ENCODE measurements around the gene ARHGEF12.

DNA sequence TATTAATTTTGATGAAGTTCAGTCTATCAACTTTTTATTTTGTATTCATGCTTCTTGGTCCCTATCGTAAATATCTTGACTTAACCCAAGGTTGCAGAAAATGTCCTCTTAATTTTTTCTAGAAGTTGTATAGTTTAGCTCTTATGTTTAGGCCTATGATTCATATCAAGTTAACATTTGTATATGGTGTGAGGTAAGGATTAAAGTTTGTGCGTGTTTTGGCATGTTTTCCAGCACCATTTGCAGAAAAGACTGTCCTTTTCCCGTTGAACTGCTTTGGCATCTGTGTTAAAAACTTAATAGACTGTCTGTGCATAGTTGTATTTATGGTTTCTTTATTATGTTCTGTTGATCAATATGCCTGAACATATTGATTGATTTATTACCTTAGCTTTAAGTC is 42.3 kb downstream of the ARHGEF12 start:
- TF ChIP-seq POLR2AphosphoS5 (IDR thresholded peaks at IDR 0.05; ENCODE audit: low read depth) (no peak), CREB1 (CRISPR knock-in tag; IDR thresholded peaks at IDR 0.05; ENCODE audit: low read depth) (no peak), ZNF331 (CRISPR knock-in tag; IDR thresholded peaks at IDR 0.05; ENCODE audit: low read depth) (no peak), EZH2 (IDR thresholded peaks at IDR 0.05; ENCODE audit: low read depth, unreplicated experiment) (no peak)
- TF ChIP-seq, protein P1, sequence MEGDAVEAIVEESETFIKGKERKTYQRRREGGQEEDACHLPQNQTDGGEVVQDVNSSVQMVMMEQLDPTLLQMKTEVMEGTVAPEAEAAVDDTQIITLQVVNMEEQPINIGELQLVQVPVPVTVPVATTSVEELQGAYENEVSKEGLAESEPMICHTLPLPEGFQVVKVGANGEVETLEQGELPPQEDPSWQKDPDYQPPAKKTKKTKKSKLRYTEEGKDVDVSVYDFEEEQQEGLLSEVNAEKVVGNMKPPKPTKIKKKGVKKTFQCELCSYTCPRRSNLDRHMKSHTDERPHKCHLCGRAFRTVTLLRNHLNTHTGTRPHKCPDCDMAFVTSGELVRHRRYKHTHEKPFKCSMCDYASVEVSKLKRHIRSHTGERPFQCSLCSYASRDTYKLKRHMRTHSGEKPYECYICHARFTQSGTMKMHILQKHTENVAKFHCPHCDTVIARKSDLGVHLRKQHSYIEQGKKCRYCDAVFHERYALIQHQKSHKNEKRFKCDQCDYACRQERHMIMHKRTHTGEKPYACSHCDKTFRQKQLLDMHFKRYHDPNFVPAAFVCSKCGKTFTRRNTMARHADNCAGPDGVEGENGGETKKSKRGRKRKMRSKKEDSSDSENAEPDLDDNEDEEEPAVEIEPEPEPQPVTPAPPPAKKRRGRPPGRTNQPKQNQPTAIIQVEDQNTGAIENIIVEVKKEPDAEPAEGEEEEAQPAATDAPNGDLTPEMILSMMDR (conservative IDR thresholded peaks at IDR 0.05; ENCODE audit: low read depth in 2 of 2): no peak
